Muscle of leg (tissue), 11 donors: ENCODE results near the gene RGS12. TPM values are rescaled to one million over a fixed set of nuclear protein-coding genes. Genes with fewer than 3 reads are reported as not detected.

Source experiments
- DNase-seq: peaks from one replicate; pipeline ENCODE4 v3.0.0; 2013
- H3K27ac ChIP-seq: one replicate; pipeline ENCODE4 v1.5.1; 2013; ENCODE audit warnings: mild to moderate bottlenecking, low read length, control low read depth
- H3K27me3 ChIP-seq: one replicate; pipeline ENCODE4 v1.6.1; 2013; ENCODE audit warnings: low read length; ENCODE audit not compliant: control insufficient read depth, insufficient read depth
- H3K36me3 ChIP-seq: one replicate; pipeline ENCODE4 v1.6.1; 2013; ENCODE audit warnings: low read length; ENCODE audit not compliant: control insufficient read depth, insufficient read depth
- H3K4me1 ChIP-seq: one replicate; pipeline ENCODE4 v1.6.1; 2013; ENCODE audit warnings: low read length; ENCODE audit not compliant: control insufficient read depth, insufficient read depth
- H3K4me3 ChIP-seq: one replicate; pipeline ENCODE4 v1.5.1; 2013; ENCODE audit warnings: low read length, control low read depth
- H3K9me3 ChIP-seq: replicated peaks from 2 replicates; pipeline ENCODE4 v1.6.1; 2013; ENCODE audit warnings: low read depth, low read length; ENCODE audit not compliant: control insufficient read depth
- WGBS: methylation state at CpG from one replicate; pipeline ENCODE4 v1.1.5; 2013; ENCODE audit warnings: missing lambda C conversion rate; ENCODE audit not compliant: insufficient coverage; 5-methylcytosine and 5-hydroxymethylcytosine counted together
- polyA plus RNA-seq, 8 donors: library from polyadenylated mRNA; unstranded; fragments of 120-200 nt; gene quantifications; one replicate each; pipeline versions ENCODE4 v1.2.1 to v1.2.3, GENCODE V29; 2013; ENCODE audit warnings: inconsistent platforms in 1 of 8, low replicate concordance in 1 of 8; ENCODE audit not compliant: insufficient read length in 8 of 8, insufficient read depth in 1 of 8
- total RNA-seq: library from RNA; stranded (reverse); fragments of 120-200 nt; gene quantifications from one replicate; pipeline ENCODE4 v1.2.4, GENCODE V29; 2013

RGS12 gene
- total and polyA plus RNA-seq, 9 donors, result 25.2 to 49.2 (median 34.6) TPM

DNA sequence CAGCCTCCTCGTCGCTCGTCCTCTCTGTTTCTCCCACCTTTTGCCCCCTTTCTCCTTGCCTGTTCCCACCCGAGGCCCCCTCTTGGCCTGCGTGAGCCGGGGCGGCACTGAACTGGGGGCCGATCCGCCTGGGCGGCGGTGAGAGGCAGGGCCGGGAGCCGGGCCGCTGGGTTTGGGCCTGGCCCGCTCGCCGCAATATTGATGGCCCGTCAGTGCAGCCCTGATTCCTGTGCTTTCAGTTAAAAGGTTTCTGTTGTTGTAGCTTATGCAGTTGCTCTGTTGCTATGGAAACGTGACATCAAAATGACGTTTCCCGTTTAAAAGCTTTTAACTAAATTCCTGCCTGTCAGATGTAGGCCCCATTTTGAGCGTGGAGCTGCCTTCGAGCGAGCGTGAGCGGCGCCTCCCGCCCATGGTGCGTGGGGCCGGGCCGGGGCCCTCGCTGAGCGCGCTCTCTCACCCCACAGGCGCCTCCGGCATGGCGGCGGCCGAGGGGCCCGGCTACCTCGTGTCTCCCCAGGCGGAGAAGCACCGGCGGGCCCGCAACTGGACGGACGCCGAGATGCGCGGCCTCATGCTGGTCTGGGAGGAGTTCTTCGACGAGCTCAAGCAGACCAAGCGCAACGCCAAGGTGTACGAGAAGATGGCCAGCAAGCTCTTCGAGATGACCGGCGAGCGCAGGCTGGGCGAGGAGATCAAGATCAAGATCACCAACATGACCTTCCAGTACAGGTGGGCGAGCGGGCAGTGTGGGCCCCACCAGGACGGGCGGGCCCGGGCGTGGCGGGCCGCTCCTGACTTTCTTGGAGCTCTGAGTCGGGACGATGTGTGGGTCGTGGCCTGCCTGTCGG, 43.8 kb upstream of the RGS12 start, which contains the start of gene MSANTD1:
Gene MSANTD1, plus strand, starts transcription at position 349 of the 851 bp plus-strand sequence. Its CDS starts 64 bp downstream, at position 413.
- Histone ChIP-seq H3K27ac (no peak within 1 kb of the TSS), H3K9me3 (no peaks in the 10 kb centered on the region), H3K4me1 (peaks cover 16% of the 10 kb centered on the region), H3K36me3 (peaks cover 13% of the 10 kb centered on the region), H3K4me3 (no peak within 1 kb of the TSS), H3K27me3 (no peaks in the 10 kb centered on the region)
- 76% methylated on average over 60 of the region's 72 CpGs for WGBS
- DNase-seq, result peak; percentile 87

DNA sequence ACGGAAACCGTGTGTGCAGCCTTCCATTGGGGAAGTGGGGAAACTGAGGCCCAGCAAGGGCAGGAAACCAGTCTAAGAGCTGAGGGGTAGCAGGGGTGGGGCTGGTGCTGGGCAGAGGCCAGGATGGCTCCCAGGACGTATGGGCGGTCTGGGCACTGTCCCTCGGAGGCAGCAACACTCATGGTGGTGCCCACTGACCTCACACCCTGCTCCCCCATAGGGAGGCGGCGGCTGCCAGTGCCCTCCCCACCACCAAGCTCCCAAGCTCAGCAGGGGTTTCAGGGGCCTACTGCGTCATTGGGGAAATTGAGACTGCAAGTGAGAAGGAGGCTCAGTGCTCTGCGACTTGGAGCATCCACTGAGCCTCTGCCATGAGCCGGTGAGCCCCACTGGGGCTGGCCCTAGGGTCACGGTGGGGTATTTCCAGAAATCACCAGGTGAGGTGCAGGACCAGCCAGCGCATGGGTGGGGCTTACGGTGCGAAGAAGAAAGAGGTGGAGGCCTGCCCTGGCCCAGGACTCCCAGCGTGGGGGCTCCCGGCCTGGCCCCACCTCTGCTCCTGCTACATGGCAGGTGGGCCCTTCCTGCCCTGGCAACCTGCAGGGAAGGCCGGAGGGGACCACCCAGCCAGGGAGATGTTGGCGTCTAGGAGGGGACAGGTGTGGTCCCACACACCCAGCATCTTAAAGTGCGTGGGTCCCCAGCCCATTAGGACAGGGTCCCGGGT, 42.9 kb upstream of the RGS12 start:
- Histone ChIP-seq H3K4me1 (peaks cover 16% of the 10 kb centered on the region), H3K9me3 (no peaks in the 10 kb centered on the region)

DNA sequence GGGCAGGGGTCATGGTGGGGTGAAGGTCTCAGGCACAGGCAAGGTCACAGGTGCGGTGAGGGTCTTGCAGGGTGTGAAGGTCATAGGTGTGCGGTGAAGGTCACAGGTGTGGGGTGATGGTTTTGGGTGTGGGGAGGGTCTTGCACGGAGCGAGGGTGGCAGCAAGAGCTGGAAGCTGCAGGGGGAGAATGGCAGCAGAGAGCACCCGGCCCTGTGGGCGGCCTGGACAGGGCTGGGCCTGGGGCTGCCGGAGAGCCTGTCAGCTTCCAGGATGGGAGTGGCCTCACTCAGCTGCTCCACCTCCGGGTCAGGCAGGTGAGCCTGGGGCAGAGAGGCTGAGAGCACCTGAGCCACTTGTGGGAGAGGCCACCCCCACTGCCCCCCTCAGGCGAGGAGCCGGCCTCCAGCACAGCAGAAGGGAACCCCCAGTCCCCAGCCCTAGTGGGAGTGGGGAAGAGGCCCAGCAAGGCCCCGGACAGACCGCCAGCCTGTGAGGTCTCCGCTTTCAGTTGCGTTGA, 42.3 kb upstream of the RGS12 start:
- Histone ChIP-seq H3K27ac (no peak overlapping the region), H3K36me3 (peaks cover 5% of the 10 kb centered on the region), H3K9me3 (no peaks in the 10 kb centered on the region), H3K4me3 (no peak overlapping the region), H3K4me1 (peaks cover 16% of the 10 kb centered on the region), H3K27me3 (no peaks in the 10 kb centered on the region)
- DNase-seq, result no peak
- 61% methylated on average over 12 of the region's 14 CpGs for WGBS

More for the DNA sequence above, 42.9 kb upstream of the RGS12 start:
- Histone ChIP-seq H3K4me3 (no peak overlapping the region), H3K27ac (no peak overlapping the region), H3K27me3 (no peaks in the 10 kb centered on the region), H3K36me3 (peaks cover 7% of the 10 kb centered on the region)
- no peak for DNase-seq
- 84% methylated on average over 16 of the region's 20 CpGs for WGBS

DNA sequence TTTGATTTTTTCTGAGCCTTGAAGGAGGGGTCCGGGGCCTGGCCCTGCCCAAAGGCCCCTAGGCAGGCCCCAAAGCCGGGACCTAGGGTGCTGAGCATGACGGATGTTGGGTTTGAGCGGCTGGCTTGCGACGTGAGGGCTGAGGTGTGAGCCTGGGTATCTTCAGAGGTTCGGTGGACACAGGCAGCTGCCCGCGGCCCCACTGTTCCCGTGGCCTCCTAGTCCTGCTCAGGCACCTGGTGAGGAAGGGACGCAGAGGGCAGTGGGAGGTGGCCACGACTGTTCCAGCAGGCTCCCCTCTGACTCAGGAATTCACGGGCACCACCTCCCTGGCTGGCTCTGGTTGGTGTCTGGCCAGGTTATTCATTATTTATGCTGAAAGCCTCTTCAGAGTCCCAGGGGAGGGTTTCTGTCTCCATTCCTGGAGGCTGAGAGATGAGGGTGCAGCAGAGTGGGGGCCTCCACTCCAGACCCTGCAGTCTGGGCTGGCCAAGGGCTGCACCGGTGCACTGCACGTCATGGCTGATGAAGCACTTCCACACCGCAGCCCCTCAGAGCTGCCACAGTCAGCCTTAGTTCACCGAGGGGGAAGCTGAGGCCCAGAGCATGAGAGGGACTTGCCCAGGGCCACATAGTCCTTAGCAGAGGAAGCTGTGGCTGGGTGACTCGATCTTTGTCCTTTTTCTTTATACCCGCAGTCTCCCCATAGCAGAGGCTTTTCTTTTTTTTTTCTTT, 41.7 kb upstream of the RGS12 start:
- no peak overlapping the region for H3K4me3 ChIP-seq
- no peak for DNase-seq
- WGBS, result 78% methylated on average over 16 of the region's 19 CpGs
- no peak overlapping the region for H3K27ac ChIP-seq
- H3K27me3 ChIP-seq, result no peaks in the 10 kb centered on the region
- no peaks in the 10 kb centered on the region for H3K9me3 ChIP-seq
- H3K36me3 ChIP-seq, result peaks cover 5% of the 10 kb centered on the region
- H3K4me1 ChIP-seq, result peaks cover 19% of the 10 kb centered on the region

DNA sequence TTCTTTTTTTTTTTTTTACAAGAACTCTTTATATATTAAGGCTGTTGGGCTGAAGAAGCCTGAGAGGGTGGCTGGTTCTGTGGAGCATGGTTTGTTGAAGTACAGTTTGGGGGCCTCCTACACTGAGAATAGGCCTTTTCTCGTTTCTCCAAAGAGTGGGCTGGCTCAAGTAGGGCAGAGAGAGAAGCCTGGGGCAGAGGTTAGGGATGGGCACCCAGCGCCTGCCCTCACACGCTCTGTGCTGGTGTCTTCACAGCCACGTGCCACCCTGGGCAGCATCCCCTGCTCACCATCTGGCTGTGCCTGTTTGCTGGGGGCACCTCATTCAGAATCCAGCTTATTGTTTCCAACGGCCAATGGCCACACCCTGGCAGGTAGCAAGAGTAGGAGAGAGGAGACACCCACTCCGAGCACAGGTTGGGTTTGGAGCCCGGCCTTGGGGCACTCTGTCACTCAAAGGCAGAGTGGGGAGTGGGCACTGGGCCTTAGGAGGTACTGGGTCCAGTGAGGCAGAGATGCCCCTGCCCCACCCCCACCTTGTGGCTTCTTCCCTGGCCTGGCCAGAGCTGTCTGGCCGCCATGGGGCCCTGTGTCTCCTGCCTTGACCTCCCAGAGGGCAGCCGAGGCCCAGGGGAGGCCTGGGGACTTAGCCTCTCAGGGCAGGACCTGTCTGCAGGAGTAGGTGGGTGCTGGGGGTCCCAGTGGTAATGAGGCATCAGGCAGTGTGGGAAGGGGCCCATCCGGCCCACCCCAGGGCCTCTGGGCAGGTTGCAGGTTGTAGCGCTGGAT, 40.9 kb upstream of the RGS12 start:
- H3K27ac ChIP-seq, result no peak overlapping the region

DNA sequence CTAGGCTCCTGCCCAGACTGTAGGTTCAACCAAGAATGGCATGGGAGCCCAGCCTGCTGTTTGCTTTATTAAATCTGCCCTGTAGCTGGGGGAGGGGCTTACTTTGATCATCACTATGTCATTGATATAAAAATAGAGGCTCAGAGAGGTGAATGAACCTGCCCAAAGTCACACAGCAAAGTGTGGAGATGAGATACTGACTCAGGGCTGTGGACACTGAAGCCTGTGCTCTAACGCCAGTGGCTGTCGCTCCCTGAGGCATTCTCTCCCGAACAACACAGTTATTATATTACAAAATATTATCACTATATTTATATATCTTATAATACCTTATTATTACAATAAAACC, 40.4 kb upstream of the RGS12 start:
- H3K4me1 ChIP-seq, result peaks cover 21% of the 10 kb centered on the region
- H3K27ac ChIP-seq, result no peak overlapping the region
- no peaks in the 10 kb centered on the region for H3K9me3 ChIP-seq
- H3K27me3 ChIP-seq, result no peaks in the 10 kb centered on the region
- H3K36me3 ChIP-seq, result peaks cover 5% of the 10 kb centered on the region
- H3K4me3 ChIP-seq, result no peak overlapping the region
- no peak for DNase-seq
- no CpG with 5 or more reads among the region's 3 CpGs for WGBS

More for the DNA sequence above, 40.9 kb upstream of the RGS12 start:
- H3K4me3 ChIP-seq, result no peak overlapping the region
- no peaks in the 10 kb centered on the region for H3K27me3 ChIP-seq
- peaks cover 5% of the 10 kb centered on the region for H3K36me3 ChIP-seq
- H3K4me1 ChIP-seq, result peaks cover 20% of the 10 kb centered on the region
- no peaks in the 10 kb centered on the region for H3K9me3 ChIP-seq
- DNase-seq, result no peak
- 93% methylated on average over 10 of the region's 11 CpGs for WGBS

DNA sequence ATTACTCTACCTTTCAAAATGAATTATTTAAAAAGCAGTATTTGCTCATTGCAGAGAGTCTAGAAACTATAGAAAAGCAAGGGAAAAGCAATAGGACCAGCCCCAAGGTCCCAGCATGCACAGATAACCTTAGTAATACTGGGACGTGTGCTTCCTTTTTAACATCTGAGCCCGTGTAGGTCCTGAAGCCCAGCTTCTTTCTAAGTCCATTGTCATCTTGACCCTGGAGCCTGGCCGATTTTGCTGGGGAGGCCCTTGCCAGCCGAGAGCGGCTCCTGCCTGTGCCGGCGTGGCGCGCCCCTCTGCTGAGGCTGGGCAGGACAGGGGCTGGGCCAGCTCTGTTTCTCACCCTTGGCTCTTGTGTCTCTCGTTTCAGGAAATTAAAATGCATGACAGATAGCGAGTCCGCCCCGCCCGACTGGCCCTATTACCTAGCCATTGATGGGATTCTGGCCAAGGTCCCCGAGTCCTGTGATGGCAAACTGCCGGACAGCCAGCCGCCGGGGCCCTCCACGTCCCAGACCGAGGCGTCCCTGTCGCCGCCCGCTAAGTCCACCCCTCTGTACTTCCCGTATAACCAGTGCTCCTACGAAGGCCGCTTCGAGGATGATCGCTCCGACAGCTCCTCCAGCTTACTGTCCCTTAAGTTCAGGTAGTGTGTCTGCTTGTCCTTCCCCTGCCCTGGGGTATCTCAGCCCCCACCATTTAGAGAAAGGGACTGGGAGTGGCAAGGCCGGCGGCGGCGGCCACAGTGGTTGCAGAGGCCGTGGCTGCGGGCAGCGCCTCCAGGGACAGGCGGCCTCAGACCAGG, 39.8 kb upstream of the RGS12 start:
- peaks cover 20% of the 10 kb centered on the region for H3K4me1 ChIP-seq
- peaks cover 5% of the 10 kb centered on the region for H3K36me3 ChIP-seq
- H3K4me3 ChIP-seq, result no peak overlapping the region
- WGBS, result 75% methylated on average over 33 of the region's 38 CpGs
- no peak overlapping the region for H3K27ac ChIP-seq
- no peak for DNase-seq
- H3K9me3 ChIP-seq, result no peaks in the 10 kb centered on the region
- no peaks in the 10 kb centered on the region for H3K27me3 ChIP-seq

DNA sequence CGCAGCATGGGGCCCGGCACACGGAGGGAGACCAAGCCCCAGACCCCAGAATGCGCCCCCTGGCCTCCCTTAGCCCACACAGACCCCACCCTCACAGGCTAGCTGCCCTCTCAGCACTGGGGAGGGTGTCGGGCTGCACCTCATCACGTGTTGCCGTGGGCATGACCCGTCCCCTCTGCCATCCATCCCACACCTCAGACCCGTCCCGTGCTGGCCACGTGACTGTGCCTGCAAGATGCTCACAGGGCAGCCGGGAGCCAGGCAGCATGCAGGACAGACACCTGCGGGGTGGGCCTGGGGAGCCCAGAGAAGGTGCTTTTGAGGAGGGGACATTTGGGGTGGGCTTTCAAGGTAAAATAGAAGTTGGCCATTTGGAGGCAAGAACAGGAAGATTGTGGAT, 39.0 kb upstream of the RGS12 start:
- 93% methylated on average over 6 of the region's 13 CpGs for WGBS
- H3K27me3 ChIP-seq, result no peaks in the 10 kb centered on the region
- H3K36me3 ChIP-seq, result peaks cover 5% of the 10 kb centered on the region
- DNase-seq, result no peak
- no peak overlapping the region for H3K4me3 ChIP-seq
- peaks cover 20% of the 10 kb centered on the region for H3K4me1 ChIP-seq
- H3K27ac ChIP-seq, result no peak overlapping the region
- no peaks in the 10 kb centered on the region for H3K9me3 ChIP-seq
